ENCODE data around the gene NDUFC1. TPM values are rescaled to one million over a fixed set of nuclear protein-coding genes. Genes with fewer than 3 reads are reported as not detected.

The NDUFC1 gene
- total and polyA plus RNA-seq, 2 of the 8 experiments (the other 6 are each of a cell fraction or from before 2014, with no cell fraction given) = 41.9 to 62.0 TPM

DNA sequence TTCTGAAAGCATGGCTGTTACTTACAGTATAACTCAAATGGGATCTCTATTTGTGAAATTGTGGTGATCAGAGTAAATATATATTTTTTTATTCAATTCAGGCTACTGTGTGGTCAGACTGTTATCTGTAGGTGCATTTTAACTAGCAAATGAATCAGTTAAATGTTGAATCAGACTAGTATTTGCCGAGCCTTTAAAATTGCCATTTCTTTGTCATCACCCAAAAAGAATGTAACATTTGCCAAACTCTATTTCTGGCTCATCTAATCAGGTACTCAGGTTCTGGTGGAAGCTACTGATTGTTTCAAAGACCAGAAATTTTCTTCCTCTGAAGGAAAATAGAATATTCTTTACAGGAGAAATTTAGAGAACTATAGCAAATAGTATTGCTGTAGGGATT, 2.7 kb downstream of the NDUFC1 start (continued):
- TF ChIP-seq ATF2 (IDR thresholded peaks at IDR 0.05; ENCODE audit: low read length) (no peak), YY1 (IDR thresholded peaks at IDR 0.05; ENCODE audit: low read depth, low read length) (no peak)
